ENCODE results near the gene A1BG. TPM values are rescaled to one million over a fixed set of nuclear protein-coding genes. Genes with fewer than 3 reads are reported as not detected.

A1BG gene
- total and polyA plus RNA-seq, 2 of the 13 experiments (the other 11 are each of a cell fraction or from before 2014, with no cell fraction given) = 14.7 to 41.4 TPM

- TF ChIP-seq ZNF574 (CRISPR knock-in tag; IDR thresholded peaks at IDR 0.05) (peak; percentile 27; the same call in 1 of the 2 replicates), SALL1 (CRISPR knock-in tag; IDR thresholded peaks at IDR 0.05) (peak; percentile 27)
Measured at GRCh38 chr19:58328999-58329398, 24.3 kb downstream of the A1BG start (continued).

GRCh38 chr19:58326914-58327726, 26.2 kb downstream of the A1BG start, which contains the start of gene ZSCAN22:
Gene ZSCAN22, plus strand, starts transcription at chr19:58326994. Its CDS starts 7,809 bp downstream, at chr19:58334803.
- peak within 1 kb of the TSS; percentile 91 for H3K4me2 ChIP-seq (ENCODE audit: low read depth, low read length)
- H3K27me3 ChIP-seq (ENCODE audit: control insufficient read depth in 1 of 2, insufficient read depth in 2 of 2, low read length in 2 of 2) = no peaks in the 10 kb centered on the region; a peak in 1 of 5 replicates
- H2AFZ ChIP-seq (ENCODE audit: low read length) = peak within 1 kb of the TSS; percentile 1
- 2% methylated on average over 22 of the region's 62 CpGs for whole genome bisulfite sequencing (ENCODE audit: low lambda C conversion rate)
- no peaks in the 10 kb centered on the region for H3K36me3 ChIP-seq (replicated peaks in 1 of 2; ENCODE audit: control insufficient read depth in 1 of 2, insufficient read depth in 2 of 2, low read length in 2 of 2)
- CTCF ChIA-PET (ENCODE audit: low intra/inter-chr PET ratio, low total read pairs) = no interaction called here
- peaks cover 41% of the 10 kb centered on the region for H3K4me1 ChIP-seq (ENCODE audit: insufficient read depth, low read length)
- intact Hi-C loops (cut with micrococcal nuclease; ENCODE audit: unreplicated experiment) (loop anchor here (2.0 to 5.0 kb wide), 5 partner anchors 46 to 190 kb away; partner anchors contain the start of genes ZBTB45, ZNF274, ZNF324 and ZNF584), in situ Hi-C loops (cut with HindIII; ENCODE audit: extremely low pct_ligation_motif_present, low pct_unique_long_range_greater_than_20kb) (no loop called here)
- H4K20me1 ChIP-seq (ENCODE audit: insufficient read depth, low read length) = no peaks in the 10 kb centered on the region
- TSS peak; percentile 71 for BruUV-seq (replicated peaks)
- POLR2A ChIA-PET = interaction anchor here (0.7 to 2.1 kb wide), 22 partner anchors 12 to 324 kb away, joined by 3 to 22 read pairs (median 4); partner anchors contain the start of genes ERVK3-1, RPS5, TRIM28 and ZBTB45
- ATAC-seq (peak; percentile 95), DNase-seq (ENCODE audit: low spot score) (peak; percentile 93), FAIRE-seq (peak; percentile 77)
- H3K9me3 ChIP-seq (ENCODE audit: low read length) = no peaks in the 10 kb centered on the region
- H3K27ac ChIP-seq (ENCODE audit: extremely low read length, insufficient read depth, low read length) = peak within 1 kb of the TSS; percentile 78
- H3K79me2 ChIP-seq (ENCODE audit: insufficient read depth, low read length) = peaks cover 22% of the 10 kb centered on the region
- H3K9ac ChIP-seq (ENCODE audit: insufficient read depth, low read depth, low read length) = peak within 1 kb of the TSS; percentile 85
- H3K4me3 ChIP-seq (replicated peaks in 1 of 3; ENCODE audit: insufficient read depth in 1 of 3, low read depth in 2 of 3, low read length in 3 of 3) = peak within 1 kb of the TSS; percentile 83 to 95 (median 89)
- TF ChIP-seq CREBL2 (CRISPR knock-in tag; IDR thresholded peaks at IDR 0.05; ENCODE audit: borderline replicate concordance) (0 out of 2 replicates have a peak, but pooled peaks have one; percentile 74), SMARCC2 (IDR thresholded peaks at IDR 0.05) (no peak), CENPBD1 (CRISPR knock-in tag; IDR thresholded peaks at IDR 0.05; ENCODE audit: borderline replicate concordance, low read depth) (peak; percentile 74; the same call in 1 of the 2 replicates), ZNF550 (CRISPR knock-in tag; IDR thresholded peaks at IDR 0.05; ENCODE audit: borderline replicate concordance) (no peak; the same call in 1 of the 2 replicates), CBX2 (IDR thresholded peaks at IDR 0.05; ENCODE audit: low read depth, low read length) (no peak), CBX2 (CRISPR knock-in tag; IDR thresholded peaks at IDR 0.05; ENCODE audit: low read depth) (no peak), ZNF281 (CRISPR knock-in tag; IDR thresholded peaks at IDR 0.05; ENCODE audit: borderline replicate concordance) (peak; percentile 41; the same call in 1 of the 2 replicates), ZNF562 (CRISPR knock-in tag; IDR thresholded peaks at IDR 0.05; ENCODE audit: borderline replicate concordance) (0 out of 2 replicates have a peak, but pooled peaks have one; percentile 50)
